ENCODE data around the gene NAPA. TPM values are rescaled to one million over a fixed set of nuclear protein-coding genes. Genes with fewer than 3 reads are reported as not detected.

NAPA gene
- 10 to 100 TPM; 72.5 to 75.1 TPM for total RNA-seq

GRCh38 chr19:47514869-47515588, at the start of gene NAPA:
TSS of gene NAPA (minus strand) at chr19:47515063. CDS start at chr19:47514940, 123 bp downstream.
- H3K4me1 Mint-ChIP-seq (ENCODE audit: low read depth): peaks cover 81% of the 10 kb centered on the region
- CTCF ChIA-PET: interaction anchor here (0.6 to 3.0 kb wide), 13 partner anchors 9 to 259 kb away, joined by 3 to 20 read pairs (median 3); partner anchors contain the start of genes CCDC9 and KPTN
- DNase-seq: peak; percentile 100
- intact Hi-C loops (cut with micrococcal nuclease): loop anchor here (1.0 to 5.0 kb wide), 9 partner anchors 31 to 807 kb away; partner anchors contain the start of genes DHX34 and KPTN
- peaks cover 1% of the 10 kb centered on the region for H3K36me3 Mint-ChIP-seq (ENCODE audit: low read depth)
- H3K27ac Mint-ChIP-seq: peak within 1 kb of the TSS; percentile 97
- peak within 1 kb of the TSS; percentile 98 for H3K4me3 Mint-ChIP-seq
- no peaks in the 10 kb centered on the region for H3K9me3 Mint-ChIP-seq
- H3K27me3 Mint-ChIP-seq (ENCODE audit: low read depth): no peaks in the 10 kb centered on the region

- Mint-ChIP-seq H3K27me3 (ENCODE audit: low read depth) (no peaks in the 10 kb centered on the region), H3K36me3 (ENCODE audit: low read depth) (no peaks in the 10 kb centered on the region), H3K9me3 (no peaks in the 10 kb centered on the region), H3K4me1 (ENCODE audit: low read depth) (no peaks in the 10 kb centered on the region), H3K27ac (no peak overlapping the region), H3K4me3 (no peak overlapping the region)
- intact Hi-C loops (cut with micrococcal nuclease): no loop called here
- CTCF ChIA-PET: no interaction called here
- DNase-seq: no peak
Measured at GRCh38 chr19:47564081-47564480, 49.2 kb upstream of the NAPA start.

- intact Hi-C loops (cut with micrococcal nuclease): no loop called here
- no peak for DNase-seq
- Mint-ChIP-seq H3K4me3 (no peak overlapping the region), H3K27ac (no peak overlapping the region), H3K9me3 (no peaks in the 10 kb centered on the region), H3K36me3 (ENCODE audit: low read depth) (no peaks in the 10 kb centered on the region), H3K27me3 (ENCODE audit: low read depth) (no peaks in the 10 kb centered on the region), H3K4me1 (ENCODE audit: low read depth) (no peaks in the 10 kb centered on the region)
- CTCF ChIA-PET: interaction anchor here (0.6 to 0.7 kb wide), 2 partner anchors 37 to 253 kb away, joined by 3 read pairs; no protein-coding TSS in a partner anchor
Measured at GRCh38 chr19:47561440-47562057, 46.7 kb upstream of the NAPA start.

- Mint-ChIP-seq H3K27ac (no peak overlapping the region), H3K36me3 (ENCODE audit: low read depth) (no peaks in the 10 kb centered on the region), H3K4me1 (ENCODE audit: low read depth) (no peaks in the 10 kb centered on the region), H3K4me3 (no peak overlapping the region), H3K9me3 (no peaks in the 10 kb centered on the region), H3K27me3 (ENCODE audit: low read depth) (no peaks in the 10 kb centered on the region)
- intact Hi-C loops (cut with micrococcal nuclease): no loop called here
- DNase-seq: no peak
- CTCF ChIA-PET: interaction anchor here (0.6 to 0.7 kb wide), 3 partner anchors 38 to 279 kb away, joined by 3 read pairs; no protein-coding TSS in a partner anchor
Measured at GRCh38 chr19:47560999-47561398, 46.1 kb upstream of the NAPA start.

GRCh38 chr19:47550129-47550528, 35.3 kb upstream of the NAPA start:
- H3K9me3 Mint-ChIP-seq: no peaks in the 10 kb centered on the region
- CTCF ChIA-PET: interaction anchor here (0.6 kb wide), 1 partner anchor 162 kb away, joined by 3 read pairs; no protein-coding TSS in a partner anchor
- peaks cover 3% of the 10 kb centered on the region for H3K27me3 Mint-ChIP-seq (ENCODE audit: low read depth)
- H3K36me3 Mint-ChIP-seq (ENCODE audit: low read depth): no peaks in the 10 kb centered on the region
- H3K4me3 Mint-ChIP-seq: no peak overlapping the region
- intact Hi-C loops (cut with micrococcal nuclease): no loop called here
- no peak for DNase-seq
- no peaks in the 10 kb centered on the region for H3K4me1 Mint-ChIP-seq (ENCODE audit: low read depth)
- H3K27ac Mint-ChIP-seq: no peak overlapping the region

- peaks cover 2% of the 10 kb centered on the region for H3K4me1 Mint-ChIP-seq (ENCODE audit: low read depth)
- H3K4me3 Mint-ChIP-seq: no peak overlapping the region
- peaks cover 5% of the 10 kb centered on the region for H3K27me3 Mint-ChIP-seq (ENCODE audit: low read depth)
- no peak for DNase-seq
- no peaks in the 10 kb centered on the region for H3K9me3 Mint-ChIP-seq
- intact Hi-C loops (cut with micrococcal nuclease): no loop called here
- no peaks in the 10 kb centered on the region for H3K36me3 Mint-ChIP-seq (ENCODE audit: low read depth)
- H3K27ac Mint-ChIP-seq: no peak overlapping the region
- CTCF ChIA-PET: no interaction called here
Measured at GRCh38 chr19:47549261-47549862, 34.5 kb upstream of the NAPA start.

GRCh38 chr19:47547199-47547598, 32.3 kb upstream of the NAPA start:
- Mint-ChIP-seq H3K27me3 (ENCODE audit: low read depth) (peaks cover 5% of the 10 kb centered on the region), H3K4me1 (ENCODE audit: low read depth) (peaks cover 3% of the 10 kb centered on the region), H3K4me3 (no peak overlapping the region), H3K9me3 (no peaks in the 10 kb centered on the region), H3K36me3 (ENCODE audit: low read depth) (no peaks in the 10 kb centered on the region), H3K27ac (no peak overlapping the region)
- intact Hi-C loops (cut with micrococcal nuclease): no loop called here
- CTCF ChIA-PET: no interaction called here
- DNase-seq: no peak

GRCh38 chr19:47545061-47545948, 30.4 kb upstream of the NAPA start:
- no peak overlapping the region for H3K27ac Mint-ChIP-seq
- peaks cover 15% of the 10 kb centered on the region for H3K4me1 Mint-ChIP-seq (ENCODE audit: low read depth)
- no peak for DNase-seq
- peak overlapping the region; percentile 15 for H3K4me3 Mint-ChIP-seq
- CTCF ChIA-PET: no interaction called here
- no peaks in the 10 kb centered on the region for H3K36me3 Mint-ChIP-seq (ENCODE audit: low read depth)
- no peaks in the 10 kb centered on the region for H3K9me3 Mint-ChIP-seq
- H3K27me3 Mint-ChIP-seq (ENCODE audit: low read depth): peaks cover 5% of the 10 kb centered on the region
- intact Hi-C loops (cut with micrococcal nuclease): no loop called here

GRCh38 chr19:47544476-47544875, 29.6 kb upstream of the NAPA start:
- Mint-ChIP-seq H3K27ac (no peak overlapping the region), H3K27me3 (ENCODE audit: low read depth) (peaks cover 5% of the 10 kb centered on the region), H3K36me3 (ENCODE audit: low read depth) (no peaks in the 10 kb centered on the region), H3K9me3 (no peaks in the 10 kb centered on the region), H3K4me3 (no peak overlapping the region), H3K4me1 (ENCODE audit: low read depth) (peaks cover 15% of the 10 kb centered on the region)
- CTCF ChIA-PET: no interaction called here
- no peak for DNase-seq
- intact Hi-C loops (cut with micrococcal nuclease): no loop called here

GRCh38 chr19:47544075-47544474, 29.2 kb upstream of the NAPA start:
- peaks cover 5% of the 10 kb centered on the region for H3K27me3 Mint-ChIP-seq (ENCODE audit: low read depth)

GRCh38 chr19:47542030-47542475, 27.2 kb upstream of the NAPA start:
- Mint-ChIP-seq H3K4me1 (ENCODE audit: low read depth) (peaks cover 15% of the 10 kb centered on the region), H3K27me3 (ENCODE audit: low read depth) (peaks cover 5% of the 10 kb centered on the region), H3K36me3 (ENCODE audit: low read depth) (no peaks in the 10 kb centered on the region), H3K9me3 (no peaks in the 10 kb centered on the region), H3K4me3 (no peak overlapping the region), H3K27ac (no peak overlapping the region)
- CTCF ChIA-PET: no interaction called here
- no peak for DNase-seq
- intact Hi-C loops (cut with micrococcal nuclease): no loop called here

More at GRCh38 chr19:47544075-47544474, 29.2 kb upstream of the NAPA start:
- Mint-ChIP-seq H3K36me3 (ENCODE audit: low read depth) (no peaks in the 10 kb centered on the region), H3K27ac (no peak overlapping the region), H3K4me1 (ENCODE audit: low read depth) (peaks cover 15% of the 10 kb centered on the region), H3K4me3 (no peak overlapping the region), H3K9me3 (no peaks in the 10 kb centered on the region)
- intact Hi-C loops (cut with micrococcal nuclease): no loop called here
- CTCF ChIA-PET: no interaction called here
- no peak for DNase-seq

- H3K4me1 Mint-ChIP-seq (ENCODE audit: low read depth): peaks cover 15% of the 10 kb centered on the region
Measured at GRCh38 chr19:47541518-47541917, 26.7 kb upstream of the NAPA start.

More at GRCh38 chr19:47541518-47541917, 26.7 kb upstream of the NAPA start:
- Mint-ChIP-seq H3K27ac (peak overlapping the region; percentile 68), H3K27me3 (ENCODE audit: low read depth) (peaks cover 5% of the 10 kb centered on the region), H3K4me3 (no peak overlapping the region), H3K36me3 (ENCODE audit: low read depth) (no peaks in the 10 kb centered on the region), H3K9me3 (no peaks in the 10 kb centered on the region)
- intact Hi-C loops (cut with micrococcal nuclease): no loop called here
- CTCF ChIA-PET: no interaction called here
- peak; percentile 58 for DNase-seq

Measured in activated naive CD4-positive, alpha-beta T cell treated with anti-CD3 and anti-CD28 coated beads for 36 hours (primary cell).